Aorta (tissue), 5 donors: ENCODE data around the gene ETS1. TPM values are rescaled to one million over a fixed set of nuclear protein-coding genes. Genes with fewer than 3 reads are reported as not detected.

Experiments used
- ATAC-seq: fragments of 200-7000 bp; cut with Tn5 transposase; one replicate; pipeline ENCODE4 v1.9.1; 2022; ENCODE audit warnings: moderate library complexity; ENCODE audit not compliant: low FRiP score
- DNase-seq, 2 donors: peaks; one replicate each; pipeline ENCODE4 v3.0.0-alpha.2; 2020
- H3K27ac ChIP-seq, 2 donors: one replicate each; pipeline ENCODE4 v1.5.1; 2013; ENCODE audit warnings: low read length in 2 of 2, mild to moderate bottlenecking in 2 of 2, moderate library complexity in 2 of 2, control low read depth in 1 of 2, inconsistent platforms in 1 of 2, low read depth in 1 of 2
- H3K27me3 ChIP-seq, 2 donors: one replicate each; pipeline ENCODE4 v1.6.1; 2013; ENCODE audit warnings: control low read depth in 1 of 2, low read length in 1 of 2, mild to moderate bottlenecking in 1 of 2, moderate library complexity in 1 of 2; ENCODE audit not compliant: insufficient read depth in 2 of 2, control insufficient read depth in 1 of 2
- H3K36me3 ChIP-seq, 2 donors: one replicate each; pipeline ENCODE4 v1.6.1; 2013; ENCODE audit warnings: control low read depth in 1 of 2, low read length in 1 of 2, mild to moderate bottlenecking in 1 of 2; ENCODE audit not compliant: insufficient read depth in 2 of 2, control insufficient read depth in 1 of 2
- H3K4me1 ChIP-seq, 2 donors: one replicate each; pipeline ENCODE4 v1.6.1; 2013; ENCODE audit warnings: low read length in 2 of 2, control low read depth in 1 of 2, mild to moderate bottlenecking in 1 of 2, moderate library complexity in 1 of 2; ENCODE audit not compliant: insufficient read depth in 2 of 2, control insufficient read depth in 1 of 2
- H3K4me3 ChIP-seq, 2 donors: one replicate each; pipeline ENCODE4 v1.5.1; 2013; ENCODE audit warnings: low read length in 2 of 2, control low read depth in 1 of 2, mild to moderate bottlenecking in 1 of 2
- H3K9me3 ChIP-seq: one replicate; pipeline ENCODE4 v1.6.1; 2013; ENCODE audit warnings: mild to moderate bottlenecking, low read length; ENCODE audit not compliant: control insufficient read depth
- WGBS, 2 donors: extraction: QIAGEN DNeasy Blood & Tissue Kit; methylation state at CpG; one replicate each; pipeline ENCODE4 v1.1.7; 2013; 5-methylcytosine and 5-hydroxymethylcytosine counted together
- intact Hi-C, 2 donors: fragments of 100-400 bp; cut with DNase I; formaldehyde crosslinking; loops; one replicate each; pipeline versions ENCODE4 v1.14.2 to v1.15.0; 2022
- polyA plus RNA-seq, 2 donors: library from polyadenylated mRNA; stranded (reverse); fragments of 200-250 nt; gene quantifications; one replicate each; pipeline ENCODE4 v1.2.3, GENCODE V29; 2013
- total RNA-seq, 2 donors: library from RNA; stranded (reverse); fragmentation: NEBNext Ultra II Directional; extraction: Animal tissue kit (Norgen Biotek cat#: 25700); gene quantifications; one replicate each; pipeline ENCODE4 v1.2.1, GENCODE V29; 2021
- donor health status: healthy with polysubstance abuse.
- donor health status: Bipolar disorder and iron deficiency.
- donor health status: DM: no; HTN: no; CAD: no.
- donor health status: DM: no; HTN: no; CAD: no.
- donor health status: DM: yes; HTN: yes; CAD: no.

The ETS1 gene
- total and polyA plus RNA-seq, 4 donors, result 17.8 to 125 (median 69.8) TPM

DNA sequence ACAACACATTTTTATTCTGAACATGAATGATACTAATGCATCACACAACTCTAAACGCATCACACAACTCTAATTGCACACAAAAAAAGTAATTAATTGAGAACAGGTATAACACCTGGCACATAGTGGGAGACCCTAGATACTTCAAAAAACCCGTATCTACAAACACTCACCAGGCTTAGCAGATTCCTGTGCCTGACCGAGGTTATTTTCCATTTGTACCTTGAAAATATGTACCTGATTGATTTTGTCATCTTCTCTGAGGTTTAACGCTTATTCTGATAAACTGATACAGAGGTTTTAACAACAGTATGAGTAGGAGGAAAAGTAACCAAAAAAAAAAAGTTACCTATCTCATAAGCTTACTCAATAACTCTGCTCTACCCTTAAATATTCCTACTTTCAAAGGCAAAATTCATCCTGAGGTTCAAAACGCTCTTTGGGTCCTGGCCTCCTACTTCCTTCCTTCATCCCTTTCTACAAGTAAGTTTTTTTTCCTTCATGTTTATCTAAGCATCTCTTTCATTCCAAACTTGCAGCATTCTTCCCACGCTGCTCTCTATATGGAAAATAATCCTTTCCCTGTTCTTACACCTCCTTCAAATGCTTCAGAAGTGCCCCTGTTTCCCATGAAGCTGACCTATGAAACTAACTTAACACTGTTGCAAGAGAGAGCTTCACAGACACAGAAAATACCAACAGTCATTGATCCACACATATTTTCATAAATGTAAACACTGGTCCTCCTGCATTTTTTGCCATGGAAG, 73.3 kb downstream of the ETS1 start:
- 65 to 66% methylated on average over 6 of the region's 6 CpGs for WGBS, 2 donors
- no peak for DNase-seq
- no peak for ATAC-seq
- H3K36me3 ChIP-seq, result no peaks in the 10 kb centered on the region
- no peaks in the 10 kb centered on the region for H3K27me3 ChIP-seq
- intact Hi-C loops, result no loop called here
- no peaks in the 10 kb centered on the region for H3K9me3 ChIP-seq
- H3K4me1 ChIP-seq, result peaks cover 2 to 15% of the 10 kb centered on the region in 2 donors
- H3K27ac ChIP-seq, result peak overlapping the region in 1 of 2 donors; percentile 28
- H3K4me3 ChIP-seq, result no peak overlapping the region

DNA sequence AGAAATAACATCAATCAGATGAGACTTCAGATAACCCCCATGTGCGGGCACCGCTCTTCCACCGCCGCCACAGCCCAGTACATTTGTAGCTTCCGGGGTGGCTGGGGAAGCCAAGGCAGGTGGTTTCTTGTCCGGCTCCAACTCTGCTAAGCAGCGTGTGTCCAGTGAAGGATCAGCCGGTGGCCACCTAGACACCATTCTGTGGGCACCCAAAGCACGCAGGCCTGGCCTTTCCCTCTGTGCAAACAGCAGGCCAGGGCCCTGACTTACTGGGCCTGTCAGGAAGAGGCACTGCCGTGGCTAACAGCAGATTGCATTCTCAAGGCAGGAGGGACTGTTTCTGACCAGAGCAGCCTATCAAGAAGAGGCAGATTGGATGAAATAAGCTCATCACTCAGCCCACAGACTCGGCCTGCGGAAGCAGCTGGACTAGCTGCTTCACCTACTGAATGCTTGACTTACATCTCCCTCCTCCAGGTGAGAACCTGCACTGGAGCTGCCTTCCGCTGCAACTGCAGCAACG, 74.8 kb downstream of the ETS1 start:
- Histone ChIP-seq H3K27me3 (no peaks in the 10 kb centered on the region), H3K36me3 (no peaks in the 10 kb centered on the region), H3K9me3 (no peaks in the 10 kb centered on the region), H3K4me1 (peaks cover 4 to 15% of the 10 kb centered on the region in 2 donors), H3K27ac (no peak overlapping the region), H3K4me3 (no peak overlapping the region)
- WGBS, 2 donors, result 90 to 92% methylated on average over 14 of the region's 14 CpGs
- ATAC-seq (peak; percentile 17), DNase-seq (no peak)
- intact Hi-C loops, result no loop called here

DNA sequence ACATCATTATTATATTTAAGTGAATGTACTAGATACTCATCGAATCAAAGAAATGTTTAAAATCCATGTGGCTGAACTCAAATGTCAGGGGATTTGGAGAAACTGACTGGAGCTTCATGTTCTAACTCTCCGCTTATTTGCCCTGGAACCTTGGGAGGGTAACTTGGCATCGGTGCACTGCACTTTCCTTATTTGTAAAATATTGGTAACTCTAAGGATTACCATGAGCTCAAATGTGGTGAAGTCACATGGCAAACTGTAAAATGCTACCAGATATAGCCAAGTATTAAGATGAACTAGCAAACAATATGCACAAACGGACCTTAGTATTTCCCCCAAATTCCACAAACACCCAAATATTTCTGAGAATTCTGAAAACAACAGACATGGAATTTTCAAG, 75.6 kb downstream of the ETS1 start:
- 7 to 8% methylated on average over 4 of the region's 4 CpGs for WGBS, 2 donors
- H3K4me3 ChIP-seq, result no peak overlapping the region
- no peaks in the 10 kb centered on the region for H3K9me3 ChIP-seq
- ATAC-seq (no peak), DNase-seq (no peak)
- peaks cover 6 to 15% of the 10 kb centered on the region in 2 donors for H3K4me1 ChIP-seq
- no peaks in the 10 kb centered on the region for H3K36me3 ChIP-seq
- H3K27ac ChIP-seq, result no peak overlapping the region
- H3K27me3 ChIP-seq, result no peaks in the 10 kb centered on the region
- intact Hi-C loops, result no loop called here

DNA sequence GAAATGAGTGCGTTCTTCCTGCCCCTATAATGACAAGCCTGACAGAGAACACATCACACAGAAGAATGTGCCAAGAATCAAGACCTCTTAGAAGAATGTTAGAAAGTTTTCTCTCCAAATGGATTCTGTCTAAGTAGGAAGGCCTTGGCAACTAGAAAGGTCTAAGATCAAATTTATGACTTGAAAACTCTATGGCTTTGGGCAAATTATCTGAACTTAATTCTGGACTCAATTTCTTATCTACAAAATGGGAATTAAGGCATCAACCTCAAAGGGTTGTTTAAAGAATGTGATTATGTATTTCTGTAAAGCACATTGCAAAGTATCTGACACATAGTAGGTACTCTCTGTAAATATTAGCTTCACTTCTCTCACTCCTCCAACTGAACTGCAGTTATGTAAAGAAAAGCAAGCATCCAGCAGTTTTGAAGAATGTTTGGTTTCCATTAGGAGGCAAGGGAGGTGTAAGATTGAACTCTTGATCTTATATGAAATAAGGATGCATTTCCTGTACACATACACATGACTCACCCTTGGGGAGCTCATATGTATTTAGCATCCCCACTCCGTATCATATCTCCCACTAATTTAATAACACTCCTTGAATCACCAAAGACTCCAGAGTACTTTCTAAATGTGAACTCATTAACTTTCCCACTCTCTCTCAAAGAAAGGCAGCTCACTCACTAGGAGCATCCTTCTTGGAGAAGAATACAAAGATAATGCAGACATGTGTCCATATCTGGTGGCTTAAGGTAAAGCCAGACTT, 77.6 kb downstream of the ETS1 start:
- no peak overlapping the region for H3K27ac ChIP-seq
- intact Hi-C loops, result loop anchor here in 1 of 2 donors (5.0 kb wide), 1 partner anchor 213 kb away; no protein-coding TSS in a partner anchor
- no peaks in the 10 kb centered on the region for H3K27me3 ChIP-seq
- ATAC-seq (no peak), DNase-seq (no peak)
- H3K9me3 ChIP-seq, result no peaks in the 10 kb centered on the region
- no peak overlapping the region for H3K4me3 ChIP-seq
- peaks cover 6 to 11% of the 10 kb centered on the region in 2 donors for H3K4me1 ChIP-seq
- H3K36me3 ChIP-seq, result no peaks in the 10 kb centered on the region
- 91 to 92% methylated on average over 2 of the region's 2 CpGs for WGBS, 2 donors

DNA sequence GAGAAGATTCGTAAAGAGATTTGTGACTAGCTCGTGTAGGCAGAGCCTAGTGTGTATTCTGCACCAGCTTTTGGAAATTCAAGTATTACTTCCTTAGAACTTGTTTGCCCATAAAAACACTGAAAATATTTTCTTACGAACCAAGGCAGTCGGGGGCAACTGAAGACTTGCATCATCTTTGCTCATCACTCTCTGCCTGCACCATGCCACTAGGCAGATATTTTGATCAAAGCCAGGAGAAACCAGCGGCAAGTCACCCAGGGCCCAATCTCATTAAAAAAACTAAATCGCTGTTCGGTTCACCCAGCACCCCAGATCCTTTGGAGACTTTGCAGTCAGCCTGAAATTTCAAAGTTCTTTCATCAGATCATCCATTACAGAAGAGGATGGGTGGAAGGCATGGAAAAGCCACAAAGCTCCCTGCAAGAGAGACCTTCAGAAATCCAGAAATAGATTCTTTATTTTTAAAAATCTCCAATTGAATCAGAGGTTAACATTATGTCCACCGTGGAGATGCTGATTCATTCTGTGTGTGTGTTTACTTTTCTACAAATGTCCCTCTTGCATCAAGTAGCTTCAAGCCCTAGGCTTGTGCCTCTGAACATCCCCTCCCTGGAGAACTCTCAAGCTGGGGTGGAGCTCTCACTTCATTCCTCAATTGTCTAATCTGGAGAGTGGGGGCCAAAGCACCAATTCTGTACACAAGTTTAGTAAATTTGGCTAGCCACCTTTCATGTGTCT, 78.4 kb downstream of the ETS1 start:
- Histone ChIP-seq H3K9me3 (no peaks in the 10 kb centered on the region), H3K4me1 (peaks cover 6 to 8% of the 10 kb centered on the region in 2 donors), H3K27ac (no peak overlapping the region), H3K4me3 (no peak overlapping the region), H3K36me3 (no peaks in the 10 kb centered on the region), H3K27me3 (no peaks in the 10 kb centered on the region)
- no peak for DNase-seq
- intact Hi-C loops, result loop anchor here in 1 of 2 donors (5.0 kb wide), 1 partner anchor 212 kb away; no protein-coding TSS in a partner anchor
- WGBS, 2 donors, result 77 to 80% methylated on average over 8 of the region's 8 CpGs
- ATAC-seq, result no peak

DNA sequence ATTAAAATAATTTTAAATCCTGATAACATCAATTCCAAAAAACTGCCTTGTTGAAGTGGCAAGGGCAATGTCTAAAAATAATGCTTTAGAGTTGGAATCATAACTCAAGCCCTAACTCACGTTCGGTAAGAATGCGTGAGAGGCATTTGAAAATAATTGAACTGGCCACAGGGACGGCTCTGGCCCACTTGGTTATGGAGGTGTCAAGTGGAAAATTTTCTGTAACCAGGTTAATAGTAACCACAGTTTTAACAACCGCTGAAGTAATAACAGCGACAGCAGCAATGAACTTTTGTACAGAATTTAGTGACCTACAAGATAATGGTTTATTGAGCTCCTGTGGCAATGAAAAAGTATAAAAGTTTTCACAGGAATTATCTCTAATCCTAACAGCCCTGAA, 79.4 kb downstream of the ETS1 start:
- ATAC-seq (no peak), DNase-seq (no peak)
- H3K4me3 ChIP-seq, result no peak overlapping the region
- H3K36me3 ChIP-seq, result no peaks in the 10 kb centered on the region
- no peaks in the 10 kb centered on the region for H3K27me3 ChIP-seq
- H3K4me1 ChIP-seq, result peaks cover 6 to 9% of the 10 kb centered on the region in 2 donors
- intact Hi-C loops, result loop anchor here in 1 of 2 donors (5.0 kb wide), 1 partner anchor 211 kb away; no protein-coding TSS in a partner anchor
- peak overlapping the region; percentile 69 to 97 for H3K27ac ChIP-seq
- no peaks in the 10 kb centered on the region for H3K9me3 ChIP-seq
- 28 to 30% methylated on average over 6 of the region's 6 CpGs for WGBS, 2 donors

DNA sequence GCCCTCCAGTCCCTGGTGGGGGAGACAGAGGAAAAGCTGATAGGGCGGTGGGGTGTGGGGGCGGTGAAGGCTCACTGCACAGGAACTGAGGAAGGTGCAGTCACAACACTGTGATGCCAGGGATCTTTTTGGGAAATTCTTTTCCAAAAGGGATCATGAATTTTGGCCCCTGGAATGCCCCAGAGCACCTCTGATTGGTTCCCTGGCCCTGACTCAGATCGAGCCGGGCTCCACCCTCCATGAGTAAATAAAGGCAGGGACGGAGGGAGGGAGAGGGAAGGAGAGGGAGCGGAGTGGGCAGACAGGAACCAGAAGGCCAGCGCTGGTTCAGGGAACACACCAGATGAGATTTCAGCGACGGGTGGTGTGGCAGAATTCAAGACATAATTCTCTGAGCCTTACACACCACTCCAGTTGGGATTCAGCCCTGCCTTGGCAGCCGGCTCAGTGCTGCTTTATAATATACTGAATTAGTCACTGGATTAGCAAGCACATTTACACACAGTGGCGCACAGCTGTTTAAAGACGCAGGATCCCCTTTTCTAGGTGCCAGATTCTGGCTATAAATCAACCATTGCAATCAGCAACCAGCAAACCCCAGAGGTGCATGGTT, 80.3 kb downstream of the ETS1 start:
- H3K27me3 ChIP-seq, result no peaks in the 10 kb centered on the region
- no peaks in the 10 kb centered on the region for H3K9me3 ChIP-seq
- H3K4me1 ChIP-seq, result peaks cover 8 to 9% of the 10 kb centered on the region in 2 donors
- no peak overlapping the region for H3K4me3 ChIP-seq
- peak overlapping the region; percentile 69 to 97 for H3K27ac ChIP-seq
- intact Hi-C loops, result loop anchor here in 1 of 2 donors (5.0 kb wide), 1 partner anchor 210 kb away; no protein-coding TSS in a partner anchor
- ATAC-seq, result peak; percentile 90
- 6% methylated on average over 12 of the region's 12 CpGs for WGBS, 2 donors
- peak; percentile 95 for DNase-seq
- H3K36me3 ChIP-seq, result no peaks in the 10 kb centered on the region

DNA sequence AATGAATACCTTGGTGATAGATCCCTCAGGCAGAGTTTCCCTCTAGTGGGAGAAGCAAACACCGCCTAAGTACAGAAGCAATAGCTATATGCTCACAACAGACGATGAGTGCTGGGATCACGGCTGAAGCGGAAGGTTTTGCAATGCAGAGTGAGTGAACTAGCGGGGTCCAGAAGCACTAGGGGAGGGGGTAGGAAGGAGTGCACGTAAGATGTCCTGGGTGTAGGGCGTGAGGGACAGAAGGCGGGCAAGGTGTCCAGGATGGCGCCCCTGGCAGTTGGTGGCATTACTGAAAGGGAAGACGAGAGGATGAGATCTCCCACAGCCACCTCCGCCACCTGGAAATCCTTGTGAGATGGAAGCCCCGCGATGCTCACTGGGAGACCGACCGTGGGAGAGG, 81.0 kb downstream of the ETS1 start:
- DNase-seq (no peak), ATAC-seq (no peak)
- no peaks in the 10 kb centered on the region for H3K27me3 ChIP-seq
- no peaks in the 10 kb centered on the region for H3K36me3 ChIP-seq
- peaks cover 5% of the 10 kb centered on the region in 2 donors for H3K4me1 ChIP-seq
- no peaks in the 10 kb centered on the region for H3K9me3 ChIP-seq
- WGBS, 2 donors, result 95% methylated on average over 15 of the region's 15 CpGs
- intact Hi-C loops, result loop anchor here in 1 of 2 donors (5.0 kb wide), 1 partner anchor 209 kb away; no protein-coding TSS in a partner anchor
- H3K27ac ChIP-seq, result peak overlapping the region; percentile 33 to 97
- H3K4me3 ChIP-seq, result no peak overlapping the region
